ENCODE measurements around the gene PPP3CA. TPM values are rescaled to one million over a fixed set of nuclear protein-coding genes. Genes with fewer than 3 reads are reported as not detected.

Gene PPP3CA
- total and polyA plus RNA-seq, 2 of the 13 experiments (the other 11 are each of a cell fraction or from before 2014, with no cell fraction given) = 4.8 to 13.2 TPM

GRCh38 chr4:101346351-101347266, 717 bp downstream of the PPP3CA start (continued):
- TF ChIP-seq PRDM4 (CRISPR knock-in tag; IDR thresholded peaks at IDR 0.05; ENCODE audit: borderline replicate concordance) (no peak), ZNF615 (CRISPR knock-in tag; IDR thresholded peaks at IDR 0.05; ENCODE audit: borderline replicate concordance) (no peak), RELA (CRISPR knock-in tag; IDR thresholded peaks at IDR 0.05) (no peak), ZMYM2 (CRISPR knock-in tag; IDR thresholded peaks at IDR 0.05) (no peak), DNMT1 (CRISPR knock-in tag; IDR thresholded peaks at IDR 0.05) (no peak), ZNF431 (CRISPR knock-in tag; IDR thresholded peaks at IDR 0.05; ENCODE audit: borderline replicate concordance, low read depth) (no peak), SP140L (CRISPR knock-in tag; IDR thresholded peaks at IDR 0.05; ENCODE audit: borderline replicate concordance) (no peak), WIZ (CRISPR knock-in tag; IDR thresholded peaks at IDR 0.05) (no peak), ZBTB7A (CRISPR knock-in tag; IDR thresholded peaks at IDR 0.05) (no peak), PATZ1 (CRISPR knock-in tag; IDR thresholded peaks at IDR 0.05) (peak; percentile 35; the same call in 1 of the 2 replicates), FOXP4 (CRISPR knock-in tag; IDR thresholded peaks at IDR 0.05) (no peak), HNF1A (IDR thresholded peaks at IDR 0.05; ENCODE audit: low read depth) (no peak), HNF1A (CRISPR knock-in tag; IDR thresholded peaks at IDR 0.05; ENCODE audit: borderline replicate concordance) (peak; percentile 47; the same call in 1 of the 2 replicates), SRSF9 (IDR thresholded peaks at IDR 0.05; ENCODE audit: borderline replicate concordance, insufficient read depth, low read depth, low read length, poor library complexity, severe bottlenecking) (no peak), CHCHD3 (CRISPR knock-in tag; IDR thresholded peaks at IDR 0.05) (no peak)
